Heart left ventricle (tissue), 13 donors: ENCODE data around the gene SOHLH1.

ENCODE experiments used
- POLR2A ChIP-seq, 2 donors: fragments of 450-650 bp; IDR thresholded peaks; one replicate each; pipeline ENCODE4 v1.6.1; 2017; ENCODE audit warnings: antibody characterized with exemption in 2 of 2, mild to moderate bottlenecking in 2 of 2, moderate library complexity in 2 of 2
- TF ChIP-seq, protein P1 (sequence below), 12 donors: fragments of 200-600 bp; sonication (generic) in 4 of 12; IDR thresholded peaks; one replicate each; pipeline versions ENCODE4 v1.5.0 to v1.8.0; 2018 to 2022; ENCODE audit warnings: antibody characterized with exemption in 12 of 12, mild to moderate bottlenecking in 5 of 12
- donor health status: ischemic (EF 13 %, LVEDD 7.1; RV severe dilation, severe dysfunction).
- donor health status: DM: no; HTN: yes; CAD: no.
- donor health status: DM: no; HTN: no; CAD: no.
- donor health status: ischemic (EF 25% LVEDD 6.9; RV normal size, moderate dysfunction).
- donor health status: ischemic (EF 25% LVEDD 5.7; RV mildly dilated, moderate dysfunction).
- donor health status: ischemic (EF 35%, LVEDD 5.7; RV mildly dilated, moderate dysfunction).
- donor health status: nonischemic (EF 11% LVEDD 7.7; RV severe dilation, severe dysfunction).
- donor health status: DM: yes; HTN: yes; CAD: no.
- donor health status: PGD.
- donor health status: ischemic (EF 29% LVEDD 5.4; RV normal size, mild dysfunction).
- donor health status: nonischemic (EF 23%, LVEDD 6.1; RV moderate dilation, normal function).

DNA sequence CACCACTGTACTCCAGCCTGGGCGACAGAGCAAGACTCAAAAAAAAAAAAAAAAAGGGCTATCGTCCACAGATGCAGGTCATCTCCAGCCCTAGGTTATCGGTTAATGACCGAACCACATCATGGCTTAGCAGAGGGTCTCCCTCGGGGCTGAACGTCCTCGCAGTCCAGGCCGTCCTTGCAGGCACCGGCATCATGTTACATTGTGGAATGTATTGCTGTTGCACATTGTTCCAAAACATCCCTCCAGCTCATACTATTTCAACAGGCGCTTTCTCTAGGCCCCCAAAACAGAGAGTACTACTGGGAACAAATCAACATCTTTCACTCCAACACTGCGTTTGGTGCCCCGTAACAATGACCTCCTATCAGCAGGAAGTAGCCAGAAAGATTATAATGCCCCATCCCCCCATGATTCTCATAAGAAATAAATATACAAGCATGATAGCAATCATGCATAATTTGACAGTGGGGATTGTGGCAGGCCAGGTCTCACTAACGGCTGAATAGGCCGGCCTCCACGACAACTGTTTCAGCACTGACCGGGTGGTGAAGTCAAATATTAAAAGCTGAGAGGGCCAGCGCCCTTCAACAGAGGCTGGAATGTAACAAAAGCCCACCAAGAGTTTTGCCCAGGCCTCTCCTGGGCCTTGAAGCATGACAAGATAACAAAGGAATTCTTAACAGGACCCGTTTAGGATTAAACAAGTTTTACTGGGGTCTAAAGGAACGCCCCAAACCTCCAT lies 37.3 kb downstream of the SOHLH1 start:
- no peak for TF ChIP-seq POLR2A (IDR thresholded peaks at IDR 0.05)
- TF ChIP-seq, protein P1, sequence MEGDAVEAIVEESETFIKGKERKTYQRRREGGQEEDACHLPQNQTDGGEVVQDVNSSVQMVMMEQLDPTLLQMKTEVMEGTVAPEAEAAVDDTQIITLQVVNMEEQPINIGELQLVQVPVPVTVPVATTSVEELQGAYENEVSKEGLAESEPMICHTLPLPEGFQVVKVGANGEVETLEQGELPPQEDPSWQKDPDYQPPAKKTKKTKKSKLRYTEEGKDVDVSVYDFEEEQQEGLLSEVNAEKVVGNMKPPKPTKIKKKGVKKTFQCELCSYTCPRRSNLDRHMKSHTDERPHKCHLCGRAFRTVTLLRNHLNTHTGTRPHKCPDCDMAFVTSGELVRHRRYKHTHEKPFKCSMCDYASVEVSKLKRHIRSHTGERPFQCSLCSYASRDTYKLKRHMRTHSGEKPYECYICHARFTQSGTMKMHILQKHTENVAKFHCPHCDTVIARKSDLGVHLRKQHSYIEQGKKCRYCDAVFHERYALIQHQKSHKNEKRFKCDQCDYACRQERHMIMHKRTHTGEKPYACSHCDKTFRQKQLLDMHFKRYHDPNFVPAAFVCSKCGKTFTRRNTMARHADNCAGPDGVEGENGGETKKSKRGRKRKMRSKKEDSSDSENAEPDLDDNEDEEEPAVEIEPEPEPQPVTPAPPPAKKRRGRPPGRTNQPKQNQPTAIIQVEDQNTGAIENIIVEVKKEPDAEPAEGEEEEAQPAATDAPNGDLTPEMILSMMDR (IDR thresholded peaks at IDR 0.05) = no peak
